Mucosa of rectum (tissue), 2 donors: Measurements from ENCODE around the gene BMP7.

Source experiments
- H3K27ac ChIP-seq, 2 donors: one replicate each; pipeline ENCODE4 v1.7.0; 2013; ENCODE audit warnings: inconsistent platforms in 2 of 2, low read depth in 2 of 2, low read length in 2 of 2
- H3K27me3 ChIP-seq, 2 donors: one replicate each; pipeline ENCODE4 v1.7.0; 2013; ENCODE audit warnings: low read length in 2 of 2; ENCODE audit not compliant: control insufficient read depth in 2 of 2, insufficient read depth in 2 of 2
- H3K36me3 ChIP-seq, 2 donors: one replicate each; pipeline ENCODE4 v1.7.0; 2013; ENCODE audit warnings: low read length in 2 of 2; ENCODE audit not compliant: control insufficient read depth in 2 of 2, insufficient read depth in 2 of 2
- H3K4me1 ChIP-seq, 2 donors: one replicate each; pipeline ENCODE4 v1.7.0; 2013; ENCODE audit warnings: low read length in 2 of 2, mild to moderate bottlenecking in 1 of 2; ENCODE audit not compliant: control insufficient read depth in 2 of 2, insufficient read depth in 2 of 2
- H3K4me3 ChIP-seq, 2 donors: one replicate each; pipeline ENCODE4 v1.7.0; 2013; ENCODE audit warnings: low read length in 2 of 2
- H3K9ac ChIP-seq, 2 donors: one replicate each; pipeline ENCODE4 v1.7.0; 2013; ENCODE audit warnings: low read length in 2 of 2, low read depth in 1 of 2, mild to moderate bottlenecking in 1 of 2
- H3K9me3 ChIP-seq, 2 donors: one replicate each; pipeline ENCODE4 v1.7.0; 2013; ENCODE audit warnings: low read length in 2 of 2; ENCODE audit not compliant: control insufficient read depth in 2 of 2
- donor health status: healthy.
- donor health status: Normal muscosa, but diverticular disease.

Gene BMP7

DNA sequence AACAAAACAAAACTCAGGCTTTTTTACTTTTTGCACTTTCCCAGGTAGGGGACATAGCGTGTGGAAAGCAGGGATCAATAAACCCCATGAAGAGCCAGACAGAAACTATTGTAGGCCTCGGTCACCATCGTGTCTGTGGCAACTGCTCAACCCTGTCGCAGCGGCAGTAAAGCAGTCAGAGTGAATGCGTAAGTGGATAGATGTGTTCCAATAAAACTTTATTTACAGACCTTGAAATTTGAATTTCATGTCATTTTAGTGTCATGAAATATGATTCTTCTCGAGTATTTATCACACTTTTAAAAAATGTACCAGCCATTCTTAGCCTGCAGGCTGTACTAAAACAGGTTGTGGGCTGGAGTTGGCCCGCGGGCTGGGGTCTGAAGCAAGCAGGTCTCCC lies 14.5 kb downstream of the BMP7 start:
- no peak overlapping the region for H3K9ac ChIP-seq
- no peaks in the 10 kb centered on the region for H3K4me1 ChIP-seq
- H3K36me3 ChIP-seq, result no peaks in the 10 kb centered on the region
- no peak overlapping the region for H3K4me3 ChIP-seq
- H3K27ac ChIP-seq, result no peak overlapping the region
- H3K9me3 ChIP-seq, result no peaks in the 10 kb centered on the region
- H3K27me3 ChIP-seq, result peaks cover 0 to 3% of the 10 kb centered on the region in 2 donors

DNA sequence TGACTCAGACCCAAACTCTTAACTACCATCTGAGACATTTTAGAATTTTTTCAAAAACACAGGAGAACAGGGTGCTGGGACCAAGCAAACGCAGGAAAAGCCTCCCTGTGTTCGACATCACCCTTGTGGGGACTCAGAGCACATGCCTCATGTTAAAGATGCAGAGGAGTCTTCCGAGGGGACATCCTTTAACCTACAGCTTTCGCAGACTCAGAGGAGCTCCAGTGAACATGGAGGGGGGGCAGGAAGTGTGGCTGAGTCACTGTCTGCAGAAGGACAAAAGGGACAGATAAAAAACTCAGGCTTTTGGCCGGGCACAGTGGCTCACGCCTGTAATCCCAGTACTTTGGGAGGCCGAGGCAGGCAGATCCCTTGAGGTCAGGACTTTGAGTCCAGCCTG lies 15.1 kb downstream of the BMP7 start:
- no peak overlapping the region for H3K27ac ChIP-seq
- no peaks in the 10 kb centered on the region for H3K4me1 ChIP-seq
- H3K9ac ChIP-seq, result no peak overlapping the region
- H3K4me3 ChIP-seq, result no peak overlapping the region
- H3K27me3 ChIP-seq, result peaks cover 0 to 3% of the 10 kb centered on the region in 2 donors
- no peaks in the 10 kb centered on the region for H3K36me3 ChIP-seq
- no peaks in the 10 kb centered on the region for H3K9me3 ChIP-seq

- Histone ChIP-seq H3K4me1 (no peaks in the 10 kb centered on the region), H3K36me3 (no peaks in the 10 kb centered on the region), H3K4me3 (no peak overlapping the region), H3K27me3 (peaks cover 0 to 3% of the 10 kb centered on the region in 2 donors), H3K9me3 (no peaks in the 10 kb centered on the region), H3K27ac (no peak overlapping the region), H3K9ac (no peak overlapping the region)
Measured at GRCh38 chr20:57250607-57251343, 15.7 kb downstream of the BMP7 start.

DNA sequence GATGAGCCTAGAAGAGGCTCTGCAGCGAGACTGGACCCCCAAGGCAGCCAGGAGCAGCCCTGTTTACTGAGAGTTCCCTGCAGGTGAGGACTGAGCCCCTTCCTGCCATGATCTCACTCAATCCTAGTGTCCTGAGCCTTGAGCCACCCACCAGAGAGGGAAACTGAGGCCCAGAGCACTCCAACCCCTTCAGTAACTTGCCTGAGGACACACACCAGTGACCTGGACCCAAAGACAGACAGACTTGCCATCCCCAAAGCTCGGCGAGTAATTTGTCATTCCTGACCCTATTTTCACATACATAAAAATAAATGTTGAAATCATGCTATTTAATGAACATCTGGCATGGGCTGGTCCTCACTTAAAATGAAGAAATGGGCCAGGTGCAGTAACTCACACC lies 16.7 kb downstream of the BMP7 start:
- no peaks in the 10 kb centered on the region for H3K27me3 ChIP-seq

DNA sequence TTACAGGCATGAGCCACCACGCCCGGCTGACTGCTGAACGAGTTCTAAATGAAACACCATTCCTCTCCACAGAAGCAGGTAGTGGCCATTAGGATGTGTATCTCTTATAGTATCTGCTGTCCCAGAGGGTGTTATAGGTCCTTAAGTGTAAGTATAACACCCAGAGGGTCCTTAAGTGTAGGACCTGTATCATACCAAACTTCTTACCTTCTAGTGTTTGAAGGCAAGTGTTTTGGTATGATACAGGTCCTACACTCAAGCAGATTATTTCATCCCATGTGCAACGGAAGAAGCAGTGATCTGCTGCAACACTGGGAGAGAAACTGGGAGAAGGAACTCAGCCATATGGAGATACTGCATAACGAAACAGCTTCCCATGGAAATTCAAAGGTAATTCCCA lies 17.4 kb downstream of the BMP7 start:
- no peak overlapping the region for H3K27ac ChIP-seq
- no peaks in the 10 kb centered on the region for H3K4me1 ChIP-seq
- no peaks in the 10 kb centered on the region for H3K9me3 ChIP-seq
- H3K4me3 ChIP-seq, result no peak overlapping the region
- H3K9ac ChIP-seq, result no peak overlapping the region
- no peaks in the 10 kb centered on the region for H3K27me3 ChIP-seq
- H3K36me3 ChIP-seq, result no peaks in the 10 kb centered on the region

More for the DNA sequence above, 16.7 kb downstream of the BMP7 start:
- Histone ChIP-seq H3K36me3 (no peaks in the 10 kb centered on the region), H3K4me1 (no peaks in the 10 kb centered on the region), H3K27ac (no peak overlapping the region), H3K4me3 (no peak overlapping the region), H3K9ac (no peak overlapping the region), H3K9me3 (no peaks in the 10 kb centered on the region)

DNA sequence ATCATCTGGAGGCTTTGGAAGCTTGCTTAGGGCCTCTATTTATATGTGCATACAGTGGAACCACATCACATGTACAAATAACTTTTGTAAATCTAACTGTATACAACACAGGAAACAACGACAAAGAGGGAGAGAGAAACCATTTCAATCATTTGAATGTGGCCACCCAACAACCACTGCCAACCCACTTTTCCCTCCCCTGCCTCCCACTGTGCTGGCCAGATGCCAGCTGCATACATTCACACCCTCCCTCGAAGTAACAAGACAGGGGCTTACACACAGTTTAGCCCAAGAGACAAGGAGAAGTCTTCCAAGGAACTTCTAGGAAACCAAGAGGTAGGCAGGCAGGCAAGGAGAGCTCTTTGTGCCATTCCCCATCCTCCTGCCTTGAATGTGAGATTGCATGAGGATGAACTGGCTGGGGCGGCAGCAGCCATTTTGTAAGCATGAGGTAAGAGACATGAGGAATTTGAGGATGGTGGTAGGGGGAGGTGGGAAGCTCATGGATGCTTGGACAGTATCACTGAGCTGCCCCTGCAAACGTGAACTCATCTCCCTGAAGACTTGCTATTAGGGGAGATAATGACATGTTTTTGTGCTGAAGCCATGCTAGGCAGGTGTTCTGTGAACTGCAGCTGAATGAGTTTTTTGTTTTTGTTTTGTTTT lies 18.2 kb downstream of the BMP7 start:
- H3K36me3 ChIP-seq, result no peaks in the 10 kb centered on the region
- no peaks in the 10 kb centered on the region for H3K9me3 ChIP-seq
- H3K9ac ChIP-seq, result no peak overlapping the region
- no peaks in the 10 kb centered on the region for H3K4me1 ChIP-seq
- no peaks in the 10 kb centered on the region for H3K27me3 ChIP-seq
- H3K4me3 ChIP-seq, result no peak overlapping the region
- H3K27ac ChIP-seq, result no peak overlapping the region

GRCh38 chr20:57247292-57247965 lies 19.0 kb downstream of the BMP7 start:
- Histone ChIP-seq H3K4me3 (no peak overlapping the region), H3K27ac (no peak overlapping the region), H3K27me3 (no peaks in the 10 kb centered on the region), H3K9me3 (no peaks in the 10 kb centered on the region), H3K4me1 (no peaks in the 10 kb centered on the region), H3K9ac (no peak overlapping the region), H3K36me3 (no peaks in the 10 kb centered on the region)

- H3K27me3 ChIP-seq, result no peaks in the 10 kb centered on the region
- H3K36me3 ChIP-seq, result no peaks in the 10 kb centered on the region
- no peak overlapping the region for H3K4me3 ChIP-seq
- no peak overlapping the region for H3K9ac ChIP-seq
- H3K9me3 ChIP-seq, result no peaks in the 10 kb centered on the region
- H3K27ac ChIP-seq, result no peak overlapping the region
- H3K4me1 ChIP-seq, result no peaks in the 10 kb centered on the region
Measured at GRCh38 chr20:57245997-57246396, 20.4 kb downstream of the BMP7 start.

GRCh38 chr20:57244627-57245214 lies 21.7 kb downstream of the BMP7 start:
- no peaks in the 10 kb centered on the region for H3K36me3 ChIP-seq
- H3K27ac ChIP-seq, result no peak overlapping the region
- H3K9ac ChIP-seq, result no peak overlapping the region
- no peaks in the 10 kb centered on the region for H3K27me3 ChIP-seq
- no peaks in the 10 kb centered on the region for H3K4me1 ChIP-seq
- H3K9me3 ChIP-seq, result no peaks in the 10 kb centered on the region
- no peak overlapping the region for H3K4me3 ChIP-seq

DNA sequence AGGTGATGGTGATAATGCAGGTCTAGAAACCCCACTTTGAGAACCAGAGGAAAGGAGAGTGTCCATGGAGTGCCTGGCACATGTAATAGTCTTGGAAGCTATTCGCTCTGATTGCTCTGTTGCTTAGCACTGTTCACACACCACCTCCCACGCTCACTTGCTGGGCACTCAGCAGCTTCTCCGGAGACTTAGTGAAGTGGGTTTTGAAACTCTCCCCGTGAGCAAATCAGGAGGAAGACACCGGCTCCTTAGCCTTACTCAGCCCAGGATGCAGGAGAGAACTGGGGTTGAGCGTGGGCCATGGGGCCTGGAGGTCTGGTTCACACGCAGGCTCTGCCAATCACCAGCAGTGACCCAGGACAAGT lies 22.2 kb downstream of the BMP7 start:
- Histone ChIP-seq H3K36me3 (no peaks in the 10 kb centered on the region), H3K9ac (no peak overlapping the region), H3K27me3 (no peaks in the 10 kb centered on the region), H3K4me1 (no peaks in the 10 kb centered on the region), H3K9me3 (no peaks in the 10 kb centered on the region), H3K27ac (no peak overlapping the region), H3K4me3 (no peak overlapping the region)
